ENCODE measurements around the gene NME5.

- no peak for TF ChIP-seq CTCF (conservative IDR thresholded peaks at IDR 0.05)
- no peak for TF ChIP-seq EZH2 (IDR thresholded peaks at IDR 0.05; ENCODE audit: low read depth)
Measured at GRCh38 chr5:138159666-138160065, 20.4 kb upstream of the NME5 start.

All from PC-9 (cell line).